Dorsolateral prefrontal cortex (tissue), 118 donors: ENCODE measurements around the gene B4GALT7. TPM values are rescaled to one million over a fixed set of nuclear protein-coding genes. Genes with fewer than 3 reads are reported as not detected.

Experiments
- total RNA-seq, 120 experiments: library from RNA; stranded (reverse); gene quantifications; one replicate each; pipeline versions ENCODE4 v1.2.3 to v1.2.4, GENCODE V29; 2022

The B4GALT7 gene
- total RNA-seq, 120 experiments from 2014 or later = 17.5 to 45.7 (median 25.3) TPM

Other genes with a start within 250 kb of the B4GALT7 start
- 10 to 100 TPM; 37.8 to 73.4 (median 52.2) TPM for gene LMAN2, start 248.5 kb upstream of the B4GALT7 start, total RNA-seq
- 10 to 100 TPM in 117 of 120 experiments, 1 to 10 TPM in 3; 3.8 to 52.2 (median 23.9) TPM for gene RGS14, start 242.2 kb upstream of the B4GALT7 start, total RNA-seq
- not detected for gene SLC34A1, start 215.7 kb upstream of the B4GALT7 start, total RNA-seq
- not detected for gene PFN3, start 199.5 kb upstream of the B4GALT7 start, total RNA-seq
- gene F12, start 190.6 kb upstream of the B4GALT7 start, total RNA-seq = 10 to 100 TPM in 15 of 120 experiments, 1 to 10 TPM in 105; 1.8 to 14.5 (median 7.5) TPM
- gene GRK6, start 173.5 kb upstream of the B4GALT7 start, total RNA-seq = 10 to 100 TPM; 25.6 to 45.9 (median 34.0) TPM
- 10 to 100 TPM in 119 of 120 experiments, 1 to 10 TPM in 1; 8.4 to 26.6 (median 16.7) TPM for gene PRR7, start 153.3 kb upstream of the B4GALT7 start, total RNA-seq
- gene DBN1, start 126.5 kb upstream of the B4GALT7 start, total RNA-seq = 100 to 1,000 TPM in 63 of 120 experiments, 10 to 100 TPM in 57; 46.8 to 130 (median 101) TPM
- 10 to 100 TPM; 12.0 to 88.0 (median 35.5) TPM for gene PDLIM7, start 102.5 kb upstream of the B4GALT7 start, total RNA-seq
- gene DOK3, start 90.3 kb upstream of the B4GALT7 start, total RNA-seq = 10 to 100 TPM in 81 of 120 experiments, 1 to 10 TPM in 39; 4.4 to 26.7 (median 11.1) TPM
- 100 to 1,000 TPM in 41 of 120 experiments, 10 to 100 TPM in 79; 59.7 to 128 (median 92.7) TPM for gene DDX41, start 83.2 kb upstream of the B4GALT7 start, total RNA-seq
- 100 to 1,000 TPM in 113 of 120 experiments, 10 to 100 TPM in 7; 91.8 to 259 (median 127) TPM for gene FAM193B, start 45.6 kb upstream of the B4GALT7 start, total RNA-seq
- gene TMED9, start 7.9 kb upstream of the B4GALT7 start, total RNA-seq = 10 to 100 TPM; 47.5 to 89.0 (median 63.8) TPM
- 100 to 1,000 TPM in 26 of 120 experiments, 10 to 100 TPM in 94; 22.0 to 200 (median 76.2) TPM for gene FAM153A, start 182.8 kb downstream of the B4GALT7 start, total RNA-seq